ENCODE data around the gene MAP3K20.

DNA sequence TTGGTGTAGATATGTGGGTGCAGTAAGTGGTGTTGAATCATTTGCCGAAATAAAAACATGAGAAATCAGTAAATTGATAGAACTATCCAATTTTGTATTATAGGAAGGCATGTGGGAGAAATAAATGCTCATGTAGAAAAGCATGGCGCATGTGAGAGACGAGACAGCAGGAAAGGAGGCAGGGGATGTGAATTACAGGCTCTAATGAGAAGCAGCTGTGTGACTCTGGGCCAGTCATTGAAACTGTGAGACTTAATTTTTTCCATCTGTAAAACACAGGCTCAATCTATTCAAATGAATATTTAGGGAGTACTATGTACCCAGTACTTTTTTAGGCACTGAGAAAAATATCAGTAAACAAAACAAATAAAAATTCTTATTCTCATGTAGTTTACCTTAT is 42.6 kb upstream of the MAP3K20 start:
- no peak for TF ChIP-seq EZH2 (IDR thresholded peaks at IDR 0.05; ENCODE audit: borderline replicate concordance, low read depth, low read length, severe bottlenecking)
- TF ChIP-seq, protein P1, sequence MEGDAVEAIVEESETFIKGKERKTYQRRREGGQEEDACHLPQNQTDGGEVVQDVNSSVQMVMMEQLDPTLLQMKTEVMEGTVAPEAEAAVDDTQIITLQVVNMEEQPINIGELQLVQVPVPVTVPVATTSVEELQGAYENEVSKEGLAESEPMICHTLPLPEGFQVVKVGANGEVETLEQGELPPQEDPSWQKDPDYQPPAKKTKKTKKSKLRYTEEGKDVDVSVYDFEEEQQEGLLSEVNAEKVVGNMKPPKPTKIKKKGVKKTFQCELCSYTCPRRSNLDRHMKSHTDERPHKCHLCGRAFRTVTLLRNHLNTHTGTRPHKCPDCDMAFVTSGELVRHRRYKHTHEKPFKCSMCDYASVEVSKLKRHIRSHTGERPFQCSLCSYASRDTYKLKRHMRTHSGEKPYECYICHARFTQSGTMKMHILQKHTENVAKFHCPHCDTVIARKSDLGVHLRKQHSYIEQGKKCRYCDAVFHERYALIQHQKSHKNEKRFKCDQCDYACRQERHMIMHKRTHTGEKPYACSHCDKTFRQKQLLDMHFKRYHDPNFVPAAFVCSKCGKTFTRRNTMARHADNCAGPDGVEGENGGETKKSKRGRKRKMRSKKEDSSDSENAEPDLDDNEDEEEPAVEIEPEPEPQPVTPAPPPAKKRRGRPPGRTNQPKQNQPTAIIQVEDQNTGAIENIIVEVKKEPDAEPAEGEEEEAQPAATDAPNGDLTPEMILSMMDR (IDR thresholded peaks at IDR 0.05; ENCODE audit: borderline replicate concordance, extremely low read depth, low read length, poor library complexity, severe bottlenecking): no peak

Data from DND-41 (cell line).